Heart left ventricle (tissue), 13 donors: ENCODE measurements around the gene SLC39A11.

Source experiments
- CTCF ChIP-seq, 12 donors: fragments of 200-600 bp; sonication (generic) in 4 of 12; IDR thresholded peaks; one replicate each; pipeline versions ENCODE4 v1.5.0 to v1.8.0; 2018 to 2022; ENCODE audit warnings: antibody characterized with exemption in 12 of 12, mild to moderate bottlenecking in 5 of 12
- POLR2A ChIP-seq, 2 donors: fragments of 450-650 bp; IDR thresholded peaks; one replicate each; pipeline ENCODE4 v1.6.1; 2017; ENCODE audit warnings: antibody characterized with exemption in 2 of 2, mild to moderate bottlenecking in 2 of 2, moderate library complexity in 2 of 2
- donor health status: ischemic (EF 13 %, LVEDD 7.1; RV severe dilation, severe dysfunction).
- donor health status: DM: no; HTN: yes; CAD: no.
- donor health status: DM: no; HTN: no; CAD: no.
- donor health status: ischemic (EF 25% LVEDD 6.9; RV normal size, moderate dysfunction).
- donor health status: ischemic (EF 25% LVEDD 5.7; RV mildly dilated, moderate dysfunction).
- donor health status: ischemic (EF 35%, LVEDD 5.7; RV mildly dilated, moderate dysfunction).
- donor health status: nonischemic (EF 11% LVEDD 7.7; RV severe dilation, severe dysfunction).
- donor health status: DM: yes; HTN: yes; CAD: no.
- donor health status: PGD.
- donor health status: ischemic (EF 29% LVEDD 5.4; RV normal size, mild dysfunction).
- donor health status: nonischemic (EF 23%, LVEDD 6.1; RV moderate dilation, normal function).

GRCh38 chr17:72613806-72614292 lies 478.6 kb downstream of the SLC39A11 start:
- TF ChIP-seq CTCF (IDR thresholded peaks at IDR 0.05) (no peak), POLR2A (IDR thresholded peaks at IDR 0.05) (no peak)
